Epithelial cell of esophagus (primary cell): Measurements from ENCODE around the gene CRTC3.
"Not testable (repeated sequence)": the region's sequence is repeated elsewhere in the genome, so short reads cannot be mapped to it uniquely, and the experiment has no call there.

ENCODE experiments used
- DNase-seq: peaks from one replicate; pipeline ENCODE4 v3.0.0; 2010; ENCODE audit warnings: low read depth
- H3K4me3 ChIP-seq: 2 replicates; pipeline ENCODE4 v1.5.1; 2011; ENCODE audit warnings: mild to moderate bottlenecking, low read length, control low read depth
- CTCF ChIP-seq: IDR thresholded peaks from 2 replicates; pipeline ENCODE4 v1.5.1; 2011; ENCODE audit warnings: low read depth, mild to moderate bottlenecking, low read length, control low read depth, inconsistent platforms; ENCODE audit not compliant: insufficient read depth; ENCODE audit errors: missing control alignments

Gene CRTC3

GRCh38 chr15:90659481-90659880 is 129.8 kb downstream of the CRTC3 start:
- TF ChIP-seq CTCF: no peak
- no peak for DNase-seq
- H3K4me3 ChIP-seq: no peak overlapping the region

- peak; percentile 91 for DNase-seq
- H3K4me3 ChIP-seq: no peak overlapping the region
- TF ChIP-seq CTCF: no peak
These were observed 130.7 kb downstream of the CRTC3 start for GRCh38 chr15:90660195-90660998.

- not testable (repeated sequence) for DNase-seq, H3K4me3 ChIP-seq
These were observed 131.2 kb downstream of the CRTC3 start for GRCh38 chr15:90660999-90661330.

- H3K4me3 ChIP-seq, DNase-seq: not testable (repeated sequence)
These were observed 134.3 kb downstream of the CRTC3 start for GRCh38 chr15:90664081-90664461.

GRCh38 chr15:90664650-90665287 is 135.0 kb downstream of the CRTC3 start:
- TF ChIP-seq CTCF: no peak
- peak; percentile 11 for DNase-seq
- peak overlapping the region; percentile 64 for H3K4me3 ChIP-seq

GRCh38 chr15:90665288-90666134 is 135.8 kb downstream of the CRTC3 start:
- DNase-seq: peak; percentile 63
- H3K4me3 ChIP-seq: peak overlapping the region; percentile 64
- no peak for TF ChIP-seq CTCF

GRCh38 chr15:90666135-90666909 is 136.6 kb downstream of the CRTC3 start:
- no peak for DNase-seq
- TF ChIP-seq CTCF: no peak
- H3K4me3 ChIP-seq: peak overlapping the region; percentile 64
